HG02981 (cell line): ENCODE data around the gene TPM1.

ENCODE experiments used
- ATAC-seq: cut with Tn5 transposase; IDR thresholded peaks from one replicate; pipeline ENCODE4 v1.9.1; 2021; ENCODE audit warnings: mild to moderate bottlenecking, moderate library complexity; ENCODE audit not compliant: unreplicated experiment

Gene TPM1

GRCh38 chr15:63040954-63041353 lies 1.6 kb upstream of the TPM1 start:
- no peak for ATAC-seq

GRCh38 chr15:63041402-63041973 lies 1.1 kb upstream of the TPM1 start:
- ATAC-seq: no peak

- no peak for ATAC-seq
These were observed 359 bp downstream of the TPM1 start for GRCh38 chr15:63042877-63043334.

- no peak for ATAC-seq
These were observed 959 bp downstream of the TPM1 start for GRCh38 chr15:63043335-63044076.

GRCh38 chr15:63044077-63044644 lies 1.6 kb downstream of the TPM1 start:
- no peak for ATAC-seq

- ATAC-seq: no peak
These were observed 2.3 kb downstream of the TPM1 start for GRCh38 chr15:63044645-63045464.

- ATAC-seq: no peak
These were observed 2.9 kb downstream of the TPM1 start for GRCh38 chr15:63045465-63045840.

GRCh38 chr15:63045879-63046278 lies 3.3 kb downstream of the TPM1 start:
- ATAC-seq: no peak

GRCh38 chr15:63046917-63047760 lies 4.6 kb downstream of the TPM1 start:
- ATAC-seq: no peak

- no peak for ATAC-seq
These were observed 5.2 kb downstream of the TPM1 start for GRCh38 chr15:63047792-63048114.

GRCh38 chr15:63048115-63048775 lies 5.7 kb downstream of the TPM1 start:
- peak; percentile 79 for ATAC-seq

GRCh38 chr15:63048776-63049665 lies 6.5 kb downstream of the TPM1 start:
- peak; percentile 16 for ATAC-seq

GRCh38 chr15:63049783-63050371 lies 7.3 kb downstream of the TPM1 start:
- no peak for ATAC-seq

- ATAC-seq: no peak
These were observed 8.2 kb downstream of the TPM1 start for GRCh38 chr15:63050731-63051155.

GRCh38 chr15:63051156-63052066 lies 8.9 kb downstream of the TPM1 start:
- ATAC-seq: no peak

- ATAC-seq: no peak
These were observed 9.7 kb downstream of the TPM1 start for GRCh38 chr15:63052077-63052841.
